Neural crest cell (in vitro differentiated cells): Measurements from ENCODE around the gene PALS1. TPM values are rescaled to one million over a fixed set of nuclear protein-coding genes. Genes with fewer than 3 reads are reported as not detected.

Source experiments
- DNase-seq: peaks from one replicate; pipeline ENCODE4 v3.0.0; 2021; ENCODE audit warnings: low read depth, mixed read lengths, low spot score
- H3K27ac Mint-ChIP-seq: one replicate; pipeline ENCODE4 v1.8.0; 2021; ENCODE audit warnings: mild to moderate bottlenecking, mixed read lengths; ENCODE audit not compliant: unreplicated experiment
- H3K27me3 Mint-ChIP-seq: 2 replicates; pipeline ENCODE4 v1.8.0; 2021; ENCODE audit warnings: low read depth, mild to moderate bottlenecking, mixed read lengths
- H3K36me3 Mint-ChIP-seq: 2 replicates; pipeline ENCODE4 v1.8.0; 2021; ENCODE audit warnings: low read depth, mild to moderate bottlenecking, mixed read lengths
- H3K4me1 Mint-ChIP-seq: 2 replicates; pipeline ENCODE4 v1.8.0; 2021; ENCODE audit warnings: mixed read lengths
- H3K4me3 Mint-ChIP-seq: one replicate; pipeline ENCODE4 v1.8.0; 2021; ENCODE audit warnings: mild to moderate bottlenecking, mixed read lengths
- H3K9me3 Mint-ChIP-seq: 2 replicates; pipeline ENCODE4 v1.8.0; 2021; ENCODE audit warnings: mixed read lengths
- total RNA-seq: library from RNA; stranded (reverse); gene quantifications from 2 replicates; pipeline ENCODE4 v1.2.1, GENCODE V29; 2021
- TF ChIP-seq, protein P1 (sequence below): fragments of 200-600 bp; sonication (generic); conservative IDR thresholded peaks from 2 replicates; pipeline ENCODE4 v1.5.0; 2021; ENCODE audit warnings: antibody characterized with exemption, mild to moderate bottlenecking

PALS1 gene
- total RNA-seq, 1 donor from 2014 or later = 34.5 TPM

DNA sequence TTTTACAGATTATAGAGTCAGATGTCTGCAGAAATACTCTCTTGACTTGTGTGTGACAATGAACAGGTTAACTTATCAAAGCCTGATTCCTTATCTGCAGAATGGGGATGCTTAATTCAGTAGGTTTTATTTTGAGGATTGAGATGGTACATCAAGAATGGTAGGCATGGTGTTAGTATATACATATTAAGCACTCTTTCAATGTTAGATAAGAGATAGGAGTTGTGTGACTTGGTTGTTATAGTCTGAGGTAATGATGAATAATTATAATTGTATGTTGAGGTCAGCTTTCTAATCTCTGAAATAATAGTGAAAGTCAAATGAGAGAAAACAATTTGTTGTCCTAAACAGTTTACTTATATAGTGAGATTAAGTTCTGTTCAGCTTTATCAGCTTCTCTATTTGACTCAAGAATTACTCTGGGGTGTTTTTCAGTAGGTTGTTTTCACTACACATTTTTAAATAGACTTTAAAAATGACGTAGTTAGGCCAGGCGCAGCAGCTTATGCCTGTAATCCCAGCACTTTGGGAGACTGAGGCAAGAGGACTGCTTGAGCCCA lies 11.9 kb downstream of the PALS1 start:
- peaks cover 13% of the 10 kb centered on the region for H3K4me1 Mint-ChIP-seq
- no peak overlapping the region for H3K27ac Mint-ChIP-seq
- no peaks in the 10 kb centered on the region for H3K9me3 Mint-ChIP-seq
- H3K27me3 Mint-ChIP-seq = no peaks in the 10 kb centered on the region
- TF ChIP-seq, protein P1, sequence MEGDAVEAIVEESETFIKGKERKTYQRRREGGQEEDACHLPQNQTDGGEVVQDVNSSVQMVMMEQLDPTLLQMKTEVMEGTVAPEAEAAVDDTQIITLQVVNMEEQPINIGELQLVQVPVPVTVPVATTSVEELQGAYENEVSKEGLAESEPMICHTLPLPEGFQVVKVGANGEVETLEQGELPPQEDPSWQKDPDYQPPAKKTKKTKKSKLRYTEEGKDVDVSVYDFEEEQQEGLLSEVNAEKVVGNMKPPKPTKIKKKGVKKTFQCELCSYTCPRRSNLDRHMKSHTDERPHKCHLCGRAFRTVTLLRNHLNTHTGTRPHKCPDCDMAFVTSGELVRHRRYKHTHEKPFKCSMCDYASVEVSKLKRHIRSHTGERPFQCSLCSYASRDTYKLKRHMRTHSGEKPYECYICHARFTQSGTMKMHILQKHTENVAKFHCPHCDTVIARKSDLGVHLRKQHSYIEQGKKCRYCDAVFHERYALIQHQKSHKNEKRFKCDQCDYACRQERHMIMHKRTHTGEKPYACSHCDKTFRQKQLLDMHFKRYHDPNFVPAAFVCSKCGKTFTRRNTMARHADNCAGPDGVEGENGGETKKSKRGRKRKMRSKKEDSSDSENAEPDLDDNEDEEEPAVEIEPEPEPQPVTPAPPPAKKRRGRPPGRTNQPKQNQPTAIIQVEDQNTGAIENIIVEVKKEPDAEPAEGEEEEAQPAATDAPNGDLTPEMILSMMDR = no peak
- no peaks in the 10 kb centered on the region for H3K36me3 Mint-ChIP-seq
- no peak overlapping the region for H3K4me3 Mint-ChIP-seq
- DNase-seq = no peak

DNA sequence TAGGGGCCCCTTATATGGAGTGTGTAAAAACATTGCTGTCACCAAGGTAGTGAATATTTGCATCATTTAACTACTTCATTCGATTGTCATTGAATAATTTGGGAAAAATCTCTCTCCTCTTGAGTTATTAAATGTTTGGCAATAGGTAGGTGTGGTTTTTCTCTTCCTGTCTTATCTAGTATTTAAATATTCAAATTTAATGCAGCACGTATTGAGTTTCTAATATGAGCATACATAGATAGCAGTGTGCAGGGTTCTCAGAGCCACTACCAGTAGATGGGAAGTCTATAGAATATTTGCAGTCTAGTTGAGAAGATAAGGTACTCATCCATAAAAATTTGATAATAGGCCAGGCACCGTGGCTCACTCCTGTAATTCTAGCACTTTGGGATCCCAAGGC lies 16.7 kb downstream of the PALS1 start:
- no peaks in the 10 kb centered on the region for H3K9me3 Mint-ChIP-seq
- H3K27me3 Mint-ChIP-seq = no peaks in the 10 kb centered on the region
- H3K27ac Mint-ChIP-seq = no peak overlapping the region
- TF ChIP-seq, protein P1 = no peak
- H3K4me3 Mint-ChIP-seq = no peak overlapping the region
- no peak for DNase-seq
- H3K4me1 Mint-ChIP-seq = peaks cover 7% of the 10 kb centered on the region
- no peaks in the 10 kb centered on the region for H3K36me3 Mint-ChIP-seq

GRCh38 chr14:67260965-67261364 lies 19.7 kb downstream of the PALS1 start:
- Mint-ChIP-seq H3K27me3 (no peaks in the 10 kb centered on the region), H3K9me3 (no peaks in the 10 kb centered on the region), H3K36me3 (no peaks in the 10 kb centered on the region)

GRCh38 chr14:67263499-67264149 lies 22.4 kb downstream of the PALS1 start:
- TF ChIP-seq, protein P1 = no peak
- Mint-ChIP-seq H3K4me3 (no peak overlapping the region), H3K27ac (no peak overlapping the region), H3K27me3 (no peaks in the 10 kb centered on the region), H3K4me1 (peaks cover 27% of the 10 kb centered on the region), H3K36me3 (no peaks in the 10 kb centered on the region), H3K9me3 (no peaks in the 10 kb centered on the region)
- DNase-seq = no peak

More at GRCh38 chr14:67260965-67261364, 19.7 kb downstream of the PALS1 start:
- DNase-seq = no peak
- H3K27ac Mint-ChIP-seq = no peak overlapping the region
- peaks cover 15% of the 10 kb centered on the region for H3K4me1 Mint-ChIP-seq
- H3K4me3 Mint-ChIP-seq = no peak overlapping the region
- TF ChIP-seq, protein P1 = no peak

- Mint-ChIP-seq H3K4me1 (peaks cover 42% of the 10 kb centered on the region), H3K27ac (no peak overlapping the region), H3K9me3 (no peaks in the 10 kb centered on the region), H3K36me3 (no peaks in the 10 kb centered on the region), H3K4me3 (no peak overlapping the region), H3K27me3 (no peaks in the 10 kb centered on the region)
- DNase-seq = no peak
- TF ChIP-seq, protein P1 = no peak
Measured at GRCh38 chr14:67265131-67265530, 23.9 kb downstream of the PALS1 start.
